SK-N-SH treated with all-trans-retinoic acid at 6 μM for 48 hours (cell line): ENCODE data around the gene SPRYD7.

ENCODE experiments used
- ATAC-seq: fragments of 200-7000 bp; cut with Tn5 transposase; 3 replicates; pipeline ENCODE4 v1.9.1; 2020; ENCODE audit warnings: mild to moderate bottlenecking, moderate library complexity
- ARNTL ChIP-seq: fragments of 450-650 bp; formaldehyde crosslinking; IDR thresholded peaks from 2 replicates; pipeline ENCODE4 v1.5.0; 2020; ENCODE audit warnings: low read depth, mild to moderate bottlenecking, moderate library complexity, borderline replicate concordance
- BACH2 ChIP-seq: fragments of 250-450 bp; sonication (Bioruptor Pico); IDR thresholded peaks from 2 replicates; pipeline ENCODE4 v1.9.0; 2021; ENCODE audit warnings: mild to moderate bottlenecking, borderline replicate concordance
- CREB5 ChIP-seq: fragments of 250-450 bp; sonication (Bioruptor Pico); IDR thresholded peaks from 2 replicates; pipeline ENCODE4 v1.5.1; 2020; ENCODE audit warnings: low read depth, mild to moderate bottlenecking, moderate library complexity
- CSDC2 ChIP-seq: fragments of 250-450 bp; sonication (Bioruptor Pico); IDR thresholded peaks from 2 replicates; pipeline ENCODE4 v1.5.0; 2020; ENCODE audit warnings: mild to moderate bottlenecking, moderate library complexity
- CSRNP3 ChIP-seq: fragments of 250-450 bp; sonication (Bioruptor Pico); IDR thresholded peaks from 2 replicates; pipeline ENCODE4 v1.5.1; 2021; ENCODE audit warnings: mild to moderate bottlenecking, moderate library complexity
- GLIS3 ChIP-seq: fragments of 250-450 bp; sonication (Bioruptor Pico); IDR thresholded peaks from 2 replicates; pipeline ENCODE4 v1.5.0; 2020; ENCODE audit warnings: mild to moderate bottlenecking, moderate library complexity
- ISL1 ChIP-seq: fragments of 250-450 bp; sonication (Bioruptor Pico); IDR thresholded peaks from 2 replicates; pipeline ENCODE4 v2.1.2; 2022; ENCODE audit warnings: mild to moderate bottlenecking, moderate library complexity
- PATZ1 ChIP-seq: fragments of 250-450 bp; sonication (Bioruptor Pico); IDR thresholded peaks from 2 replicates; pipeline ENCODE4 v1.8.0; 2020; ENCODE audit warnings: mild to moderate bottlenecking, moderate library complexity, borderline replicate concordance
- POU6F1 ChIP-seq: fragments of 250-450 bp; sonication (Bioruptor Pico); IDR thresholded peaks from 2 replicates; pipeline ENCODE4 v1.8.0; 2021; ENCODE audit warnings: low read depth, mild to moderate bottlenecking, moderate library complexity, borderline replicate concordance
- PPARA ChIP-seq: fragments of 250-450 bp; sonication (Bioruptor Pico); IDR thresholded peaks from 2 replicates; pipeline ENCODE4 v1.5.0; 2020; ENCODE audit warnings: mild to moderate bottlenecking, borderline replicate concordance
- RARB ChIP-seq: fragments of 250-450 bp; sonication (Bioruptor Pico); IDR thresholded peaks from 2 replicates; pipeline ENCODE4 v1.8.0; 2021; ENCODE audit warnings: mild to moderate bottlenecking, moderate library complexity
- SNAI2 ChIP-seq: fragments of 250-450 bp; sonication (Bioruptor Pico); IDR thresholded peaks from 2 replicates; pipeline ENCODE4 v1.5.0; 2020; ENCODE audit warnings: mild to moderate bottlenecking, moderate library complexity
- TOX ChIP-seq: fragments of 250-450 bp; sonication (Bioruptor Pico); IDR thresholded peaks from 2 replicates; pipeline ENCODE4 v1.8.0; 2021; ENCODE audit warnings: mild to moderate bottlenecking, moderate library complexity, borderline replicate concordance
- TSHZ2 ChIP-seq: fragments of 250-450 bp; sonication (Bioruptor Pico); IDR thresholded peaks from 2 replicates; pipeline ENCODE4 v1.5.0; 2020; ENCODE audit warnings: mild to moderate bottlenecking, moderate library complexity
- ZFP3 ChIP-seq: fragments of 250-450 bp; sonication (Bioruptor Pico); IDR thresholded peaks from 2 replicates; pipeline ENCODE4 v1.5.0; 2020; ENCODE audit warnings: mild to moderate bottlenecking, moderate library complexity
- ZFP30 ChIP-seq: fragments of 450-650 bp; formaldehyde crosslinking; IDR thresholded peaks from 2 replicates; pipeline ENCODE4 v1.5.0; 2022; ENCODE audit warnings: mild to moderate bottlenecking, moderate library complexity
- ZNF565 ChIP-seq: fragments of 450-650 bp; formaldehyde crosslinking; conservative IDR thresholded peaks from 2 replicates; pipeline ENCODE4 v1.5.0; 2020; ENCODE audit warnings: low read depth, mild to moderate bottlenecking, moderate library complexity
- ZNF70 ChIP-seq: fragments of 450-650 bp; formaldehyde crosslinking; IDR thresholded peaks from 2 replicates; pipeline ENCODE4 v1.5.0; 2020; ENCODE audit warnings: mild to moderate bottlenecking, moderate library complexity
- ZNF8 ChIP-seq: fragments of 450-650 bp; formaldehyde crosslinking; IDR thresholded peaks from 2 replicates; pipeline ENCODE4 v1.5.0; 2020; ENCODE audit warnings: mild to moderate bottlenecking, moderate library complexity

The SPRYD7 gene

GRCh38 chr13:49895826-49896225, 40.3 kb downstream of the SPRYD7 start:
- no peak for TF ChIP-seq BACH2 (CRISPR knock-in tag)

GRCh38 chr13:49893591-49893990, 42.5 kb downstream of the SPRYD7 start:
- no peak for TF ChIP-seq ZFP3 (CRISPR knock-in tag)
- no peak for TF ChIP-seq ZFP30
- TF ChIP-seq POU6F1, result no peak
- no peak for TF ChIP-seq ZNF8 (CRISPR knock-in tag)
- TF ChIP-seq CSDC2 (CRISPR knock-in tag), result no peak
- ATAC-seq, result no peak

More at GRCh38 chr13:49895826-49896225, 40.3 kb downstream of the SPRYD7 start:
- ATAC-seq, result no peak

GRCh38 chr13:49890376-49890775, 45.8 kb downstream of the SPRYD7 start:
- TF ChIP-seq ZNF8 (CRISPR knock-in tag) (no peak), ISL1 (CRISPR knock-in tag) (no peak), ARNTL (CRISPR knock-in tag) (no peak), CSDC2 (CRISPR knock-in tag) (no peak), ZFP3 (CRISPR knock-in tag) (no peak), ZNF565 (no peak), RARB (no peak)
- no peak for ATAC-seq

GRCh38 chr13:49878682-49879081, 57.5 kb downstream of the SPRYD7 start:
- TF ChIP-seq TSHZ2 (CRISPR knock-in tag), result no peak
- TF ChIP-seq BACH2 (CRISPR knock-in tag), result no peak
- ATAC-seq, result no peak

- TF ChIP-seq CREB5 (CRISPR knock-in tag) (no peak), TOX (CRISPR knock-in tag) (no peak), PPARA (CRISPR knock-in tag) (no peak), PATZ1 (CRISPR knock-in tag) (no peak), SNAI2 (CRISPR knock-in tag) (no peak), GLIS3 (CRISPR knock-in tag) (no peak), POU6F1 (no peak), CSDC2 (CRISPR knock-in tag) (no peak), CSRNP3 (no peak), ZNF565 (no peak), ZNF8 (CRISPR knock-in tag) (no peak), ZNF70 (CRISPR knock-in tag) (no peak), ARNTL (CRISPR knock-in tag) (no peak)
These were observed 58.4 kb downstream of the SPRYD7 start for GRCh38 chr13:49877629-49878218.

More at GRCh38 chr13:49877629-49878218, 58.4 kb downstream of the SPRYD7 start:
- ATAC-seq, result no peak
